NCI-H1694 treated with DMSO at 0.1 percent for 48 hours (cell line): ENCODE measurements around the gene DNAJB2.

ENCODE experiments used
- DNase-seq: peaks from one replicate; lab custom pipeline; 2025; lab: John Stamatoyannopoulos, UW

The DNAJB2 gene

GRCh38 chr2:219279151-219279915 lies at the start of gene DNAJB2:
Gene DNAJB2, plus strand, starts transcription at chr2:219279366. Its CDS starts 468 bp downstream, at chr2:219279834.
- peak; percentile 96 for DNase-seq

GRCh38 chr2:219230059-219230540 lies 49.1 kb upstream of the DNAJB2 start:
- DNase-seq: no peak

- DNase-seq: no peak
Measured at GRCh38 chr2:219234331-219234730, 44.8 kb upstream of the DNAJB2 start.

- DNase-seq: no peak
Measured at GRCh38 chr2:219243291-219243761, 35.8 kb upstream of the DNAJB2 start.

GRCh38 chr2:219244789-219245147 lies 34.4 kb upstream of the DNAJB2 start:
- DNase-seq: no peak

- no peak for DNase-seq
Measured at GRCh38 chr2:219245148-219245898, 33.8 kb upstream of the DNAJB2 start, which contains the start of the genes GLB1L and STK16. Gene GLB1L, minus strand, starts transcription at chr2:219245444. Its CDS starts 1,871 bp downstream, at chr2:219243573. Gene STK16, plus strand, starts transcription at chr2:219245479. Its CDS starts 521 bp downstream, at chr2:219246000.

- no peak for DNase-seq
Measured at GRCh38 chr2:219245899-219246230, 33.3 kb upstream of the DNAJB2 start.

GRCh38 chr2:219246559-219246958 lies 32.6 kb upstream of the DNAJB2 start:
- no peak for DNase-seq

- no peak for DNase-seq
Measured at GRCh38 chr2:219247678-219248642, 31.2 kb upstream of the DNAJB2 start.

- DNase-seq: no peak
Measured at GRCh38 chr2:219248845-219249202, 30.3 kb upstream of the DNAJB2 start.

- DNase-seq: peak; percentile 96
Measured at GRCh38 chr2:219249203-219249980, 29.8 kb upstream of the DNAJB2 start.

GRCh38 chr2:219250049-219250781 lies 29.0 kb upstream of the DNAJB2 start:
- DNase-seq: no peak

GRCh38 chr2:219251656-219252055 lies 27.5 kb upstream of the DNAJB2 start:
- DNase-seq: no peak

- no peak for DNase-seq
Measured at GRCh38 chr2:219252084-219252483, 27.1 kb upstream of the DNAJB2 start.

GRCh38 chr2:219252570-219252899 lies 26.6 kb upstream of the DNAJB2 start:
- DNase-seq: no peak

GRCh38 chr2:219252900-219253752 lies 26.0 kb upstream of the DNAJB2 start, which contains the start of gene TUBA4B:
Gene TUBA4B, plus strand, starts transcription at chr2:219253243. Its CDS starts 165 bp downstream, at chr2:219253408.
- peak; percentile 31 for DNase-seq

GRCh38 chr2:219253753-219254589 lies 25.2 kb upstream of the DNAJB2 start, which contains the start of gene TUBA4A:
Gene TUBA4A, minus strand, starts transcription at chr2:219253918. Its CDS starts 60 bp downstream, at chr2:219253858.
- peak; percentile 59 for DNase-seq

- DNase-seq: no peak
Measured at GRCh38 chr2:219254590-219255201, 24.5 kb upstream of the DNAJB2 start.
